GM12873 (cell line): ENCODE data around the gene CADPS.

ENCODE experiments used
- CTCF ChIP-seq: IDR thresholded peaks from 2 replicates; pipeline ENCODE4 v1.5.1; 2012; ENCODE audit warnings: low read depth, mild to moderate bottlenecking, moderate library complexity, low read length, control low read depth; ENCODE audit not compliant: insufficient read depth; ENCODE audit errors: missing control alignments

Gene CADPS

GRCh38 chr3:62605413-62606068 lies 269.7 kb downstream of the CADPS start:
- no peak for TF ChIP-seq CTCF

- no peak for TF ChIP-seq CTCF
Observed at GRCh38 chr3:62604751-62605351, 270.4 kb downstream of the CADPS start.

DNA sequence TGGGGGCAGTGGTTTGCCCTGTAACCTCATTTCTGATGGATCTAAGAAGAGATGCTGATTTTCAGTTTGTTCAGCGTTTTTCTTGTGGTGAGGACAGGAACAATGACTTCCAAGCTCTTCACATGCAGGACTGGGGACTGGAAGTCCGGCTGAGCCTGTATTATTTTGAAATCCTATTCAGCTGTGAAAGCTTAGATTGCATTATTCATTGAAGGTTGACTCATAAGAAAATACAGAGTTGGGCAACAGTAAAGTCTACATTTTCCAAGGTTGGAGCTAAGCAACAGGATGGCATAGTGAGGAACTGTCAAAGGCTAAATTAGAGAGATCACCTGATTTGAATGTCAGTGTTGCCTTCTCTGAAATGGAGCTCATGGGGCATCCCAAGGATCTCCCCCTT lies 270.9 kb downstream of the CADPS start:
- TF ChIP-seq CTCF, result no peak

- TF ChIP-seq CTCF, result no peak
Observed at GRCh38 chr3:62602987-62603386, 272.2 kb downstream of the CADPS start.

DNA sequence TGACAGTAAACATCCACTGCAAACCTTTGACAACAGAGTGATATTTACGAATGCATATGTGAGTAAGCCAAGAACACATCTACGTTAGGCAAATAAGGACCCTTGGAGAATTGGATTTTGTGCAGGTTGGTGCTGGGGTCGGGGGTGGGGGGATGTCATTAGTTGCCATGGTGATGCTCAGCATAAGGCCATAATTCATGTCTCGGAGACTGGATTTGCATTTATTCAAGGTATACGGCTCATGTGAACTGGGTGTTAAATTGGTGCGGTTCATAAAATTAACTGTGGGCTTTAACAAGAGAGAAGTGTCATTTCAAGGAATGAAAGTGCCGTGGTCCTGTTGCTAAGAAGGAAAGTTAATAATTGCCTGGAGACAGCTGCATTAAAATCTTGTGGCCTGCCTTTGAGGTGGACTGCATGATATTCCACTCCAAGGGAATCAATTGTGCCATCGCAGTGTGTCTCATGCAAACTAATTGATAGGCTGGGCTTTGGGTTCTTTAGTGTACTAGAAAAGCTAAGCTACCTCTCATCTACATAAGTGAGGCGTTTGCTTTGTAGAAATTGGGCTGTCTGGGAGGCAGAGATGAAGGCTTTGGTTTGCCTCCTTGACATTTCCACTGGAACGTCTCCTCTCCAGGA lies 273.0 kb downstream of the CADPS start:
- TF ChIP-seq CTCF, result no peak

DNA sequence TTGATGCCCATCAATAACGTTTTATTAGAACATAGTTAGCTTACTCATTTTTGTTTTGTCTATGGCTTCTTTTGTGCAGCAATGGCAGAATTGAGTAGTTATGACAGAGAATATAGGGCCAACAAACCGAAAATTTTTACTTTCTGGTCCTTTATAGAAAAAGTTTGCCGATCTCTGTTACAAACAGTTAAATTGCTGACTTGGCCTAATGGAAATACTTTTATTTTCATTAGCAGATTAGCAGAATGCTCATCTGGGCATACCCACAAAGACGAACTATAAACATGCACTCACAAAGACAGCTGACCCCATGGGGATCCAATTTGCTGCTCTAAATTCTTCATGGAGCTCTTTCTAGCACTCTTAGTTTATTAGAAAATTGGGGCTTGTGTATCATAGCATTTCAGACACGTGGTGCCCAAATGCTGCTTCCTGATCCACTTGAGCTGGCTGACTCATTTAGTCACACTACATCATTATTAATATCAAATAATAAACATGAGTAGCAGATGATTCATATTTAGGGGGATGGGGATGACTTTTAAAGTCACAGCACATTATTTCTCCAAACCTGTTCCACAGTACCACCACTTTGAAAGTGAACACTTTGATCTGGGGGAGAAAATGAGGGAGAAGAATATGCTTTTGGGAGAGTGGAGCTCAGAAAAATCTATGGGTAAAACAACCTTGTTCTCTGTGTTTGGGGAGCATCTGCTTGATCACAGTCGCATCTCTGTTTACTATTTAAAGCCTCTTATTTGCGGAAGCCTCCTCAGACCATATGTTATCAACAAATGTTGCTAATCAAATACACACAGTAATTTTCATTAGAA lies 273.8 kb downstream of the CADPS start:
- no peak for TF ChIP-seq CTCF

GRCh38 chr3:62600033-62600432 lies 275.2 kb downstream of the CADPS start:
- TF ChIP-seq CTCF, result no peak
